ENCODE measurements around the gene NUMA1. TPM values are rescaled to one million over a fixed set of nuclear protein-coding genes. Genes with fewer than 3 reads are reported as not detected.

NUMA1 gene
- total RNA-seq, 2 experiments from 2014 or later = 154 to 167 TPM

DNA sequence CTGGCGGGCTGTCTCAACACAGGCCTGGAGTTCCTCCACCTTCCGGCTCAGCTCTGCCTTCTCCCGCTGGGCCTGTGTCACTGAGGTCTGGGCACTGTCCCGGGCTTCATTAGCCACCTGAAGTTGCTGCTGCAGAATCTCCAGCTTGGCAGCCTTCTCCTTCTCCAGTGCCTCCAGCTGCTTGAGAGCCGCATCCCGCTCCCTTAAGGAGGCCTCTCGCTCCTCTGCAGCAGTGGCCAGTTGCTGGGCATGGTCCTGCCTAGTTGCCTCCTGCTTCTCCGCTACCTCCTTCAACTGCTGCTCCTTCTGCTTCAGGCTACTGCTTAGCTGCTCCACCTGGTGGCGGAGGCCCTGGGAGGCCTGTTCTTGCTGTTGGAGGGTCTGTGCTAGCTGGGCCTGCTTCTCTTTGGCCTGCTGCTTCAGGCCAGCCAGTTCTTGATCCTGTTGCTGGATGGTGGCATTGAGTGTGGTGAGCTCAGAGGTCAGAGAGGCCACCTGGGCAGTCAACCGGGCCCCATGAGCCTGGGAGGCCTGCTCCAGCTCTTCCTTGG, 64.8 kb downstream of the NUMA1 start:
- Mint-ChIP-seq H3K27me3 (no peaks in the 10 kb centered on the region), H3K4me1 (no peaks in the 10 kb centered on the region), H3K36me3 (ENCODE audit: low read depth) (peaks cover 72% of the 10 kb centered on the region), H3K27ac (no peak overlapping the region), H3K4me3 (no peak overlapping the region), H3K9me3 (ENCODE audit: low read depth) (no peaks in the 10 kb centered on the region)
- DNase-seq = peak; percentile 41
- intact Hi-C loops (cut with DNase I, micrococcal nuclease) = loop anchor here in 1 of 2 experiments (5.0 kb wide), 1 partner anchor 43 kb away; no protein-coding TSS in a partner anchor
- ATAC-seq = no peak
- ChIA-PET CTCF (interaction anchor here (0.5 to 2.7 kb wide), 10 partner anchors 9 to 168 kb away, joined by 3 to 7 read pairs (median 5); no protein-coding TSS in a partner anchor), POLR2A (interaction anchor here (0.8 to 1.4 kb wide), 3 partner anchors 10 to 93 kb away, joined by 3 to 4 read pairs (median 3); no protein-coding TSS in a partner anchor)

- Mint-ChIP-seq H3K27ac (no peak overlapping the region), H3K4me3 (no peak overlapping the region), H3K9me3 (ENCODE audit: low read depth) (no peaks in the 10 kb centered on the region), H3K27me3 (no peaks in the 10 kb centered on the region), H3K36me3 (ENCODE audit: low read depth) (peaks cover 68% of the 10 kb centered on the region), H3K4me1 (no peaks in the 10 kb centered on the region)
- POLR2A ChIA-PET = interaction anchor here (1.0 kb wide), 1 partner anchor 94 kb away, joined by 3 read pairs; no protein-coding TSS in a partner anchor
- ATAC-seq (no peak), DNase-seq (no peak)
- intact Hi-C loops (cut with DNase I, micrococcal nuclease) = loop anchor here in 1 of 2 experiments (5.0 kb wide), 1 partner anchor 43 kb away; no protein-coding TSS in a partner anchor
- CTCF ChIA-PET = interaction anchor here (0.6 to 2.6 kb wide), 9 partner anchors 10 to 1190 kb away, joined by 3 to 7 read pairs (median 4); no protein-coding TSS in a partner anchor
Observed at GRCh38 chr11:72014761-72015320, 65.5 kb downstream of the NUMA1 start.

DNA sequence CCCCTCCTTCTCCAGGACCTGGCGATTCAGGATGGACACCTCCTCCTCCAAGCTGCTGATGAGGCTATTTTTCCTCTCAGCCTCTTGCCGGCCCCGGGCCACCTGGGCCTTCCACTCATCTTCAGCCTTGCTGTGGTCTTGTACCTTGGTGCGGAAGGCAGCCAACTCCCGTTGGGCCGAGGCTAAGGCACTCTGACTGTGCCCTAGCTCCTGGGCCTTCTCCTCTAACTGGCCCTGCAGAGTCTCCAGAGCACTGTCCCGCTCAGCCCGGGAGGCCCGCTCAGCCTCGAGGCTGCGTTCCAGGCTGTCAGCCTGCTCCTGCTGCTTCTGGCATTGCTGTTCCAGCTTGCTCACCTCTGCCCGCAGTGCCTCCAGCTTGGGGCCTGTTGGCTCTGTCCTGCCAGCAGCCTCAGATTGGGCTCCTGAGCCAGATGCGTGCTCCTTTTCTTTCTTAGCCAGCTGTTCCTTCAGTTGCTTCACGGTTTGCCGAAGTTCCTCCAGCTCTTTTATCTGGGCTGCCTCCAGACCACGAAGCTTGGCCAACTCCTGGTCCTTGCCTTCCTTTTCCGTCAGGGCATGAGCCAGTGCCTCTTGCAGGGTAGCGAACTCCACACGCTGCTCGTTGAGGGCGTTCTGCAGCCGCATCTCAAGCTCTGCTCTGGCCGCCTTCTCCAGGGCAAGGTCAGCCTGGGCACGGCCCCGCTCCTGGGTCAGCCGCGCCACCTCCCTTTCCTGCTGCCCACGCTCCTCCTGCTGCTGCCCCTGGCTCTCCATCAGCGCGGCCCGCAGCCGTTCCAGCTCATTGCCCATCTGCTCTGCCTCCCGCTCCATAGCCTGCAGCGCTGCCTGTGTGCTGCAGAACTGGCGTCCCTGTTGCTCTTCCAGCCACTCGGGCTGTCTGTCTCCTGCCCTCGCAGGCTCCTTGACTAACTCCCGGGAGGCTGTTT, 66.3 kb downstream of the NUMA1 start:
- ATAC-seq = no peak

DNA sequence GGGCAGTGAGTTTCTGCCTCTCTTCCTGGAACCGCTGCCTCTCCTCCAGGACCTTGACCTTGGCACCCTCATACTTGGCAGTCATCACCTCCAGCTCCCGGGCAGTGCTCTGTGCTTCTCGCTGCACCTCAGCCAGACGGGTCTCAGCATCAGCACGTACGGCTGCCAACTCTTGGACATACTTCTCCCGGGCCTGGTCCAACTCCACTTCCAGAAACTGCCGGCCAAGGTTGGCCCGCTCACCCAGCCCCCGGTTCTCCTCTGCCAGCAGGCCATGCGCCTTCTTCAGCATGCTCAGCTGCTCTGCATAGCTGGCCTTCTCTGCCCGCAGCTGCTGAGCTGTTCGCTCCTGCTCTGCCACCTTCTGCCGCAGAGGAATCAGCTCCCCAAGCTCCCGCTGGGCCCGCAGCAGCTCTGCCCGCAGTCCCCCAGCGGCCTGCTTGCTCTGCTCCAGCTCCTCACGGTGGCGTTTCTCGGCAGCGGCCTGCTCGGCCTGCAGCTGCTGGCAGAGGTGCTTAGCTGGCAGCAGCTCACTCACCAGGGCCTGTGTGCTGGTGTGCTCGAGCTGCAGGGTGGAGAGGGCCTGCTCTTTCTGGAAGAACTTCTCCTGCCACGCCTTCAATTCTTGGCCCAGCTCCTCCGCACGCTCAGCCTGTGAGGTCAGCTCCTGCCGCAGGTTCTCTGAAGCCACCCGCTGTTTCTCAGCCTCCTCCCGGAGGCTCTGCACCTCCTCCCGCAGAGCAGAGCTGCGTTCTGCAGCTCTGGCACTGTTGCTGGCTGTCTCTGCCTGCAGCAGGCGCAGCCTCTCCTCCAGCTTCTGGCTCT, 67.2 kb downstream of the NUMA1 start:
- Mint-ChIP-seq H3K36me3 (ENCODE audit: low read depth) (peaks cover 63% of the 10 kb centered on the region), H3K4me3 (no peak overlapping the region), H3K27ac (no peak overlapping the region), H3K9me3 (ENCODE audit: low read depth) (no peaks in the 10 kb centered on the region), H3K27me3 (no peaks in the 10 kb centered on the region), H3K4me1 (no peaks in the 10 kb centered on the region)
- no peak for DNase-seq
- CTCF ChIA-PET = interaction anchor here (0.8 to 2.6 kb wide), 6 partner anchors 11 to 418 kb away, joined by 3 to 7 read pairs (median 4); no protein-coding TSS in a partner anchor
- POLR2A ChIA-PET = interaction anchor here (0.6 kb wide), 1 partner anchor 1438 kb away, joined by 5 read pairs; no protein-coding TSS in a partner anchor
- intact Hi-C loops (cut with DNase I, micrococcal nuclease) = no loop called here
- no peak for ATAC-seq

More for the DNA sequence above, 66.3 kb downstream of the NUMA1 start:
- ChIA-PET CTCF (interaction anchor here (0.8 to 2.6 kb wide), 7 partner anchors 11 to 417 kb away, joined by 3 to 7 read pairs (median 3); no protein-coding TSS in a partner anchor), POLR2A (no interaction called here)
- no peaks in the 10 kb centered on the region for H3K27me3 Mint-ChIP-seq
- DNase-seq = no peak
- no peak overlapping the region for H3K27ac Mint-ChIP-seq
- no peaks in the 10 kb centered on the region for H3K4me1 Mint-ChIP-seq
- no peaks in the 10 kb centered on the region for H3K9me3 Mint-ChIP-seq (ENCODE audit: low read depth)
- intact Hi-C loops (cut with DNase I, micrococcal nuclease) = no loop called here
- peaks cover 64% of the 10 kb centered on the region for H3K36me3 Mint-ChIP-seq (ENCODE audit: low read depth)
- no peak overlapping the region for H3K4me3 Mint-ChIP-seq

DNA sequence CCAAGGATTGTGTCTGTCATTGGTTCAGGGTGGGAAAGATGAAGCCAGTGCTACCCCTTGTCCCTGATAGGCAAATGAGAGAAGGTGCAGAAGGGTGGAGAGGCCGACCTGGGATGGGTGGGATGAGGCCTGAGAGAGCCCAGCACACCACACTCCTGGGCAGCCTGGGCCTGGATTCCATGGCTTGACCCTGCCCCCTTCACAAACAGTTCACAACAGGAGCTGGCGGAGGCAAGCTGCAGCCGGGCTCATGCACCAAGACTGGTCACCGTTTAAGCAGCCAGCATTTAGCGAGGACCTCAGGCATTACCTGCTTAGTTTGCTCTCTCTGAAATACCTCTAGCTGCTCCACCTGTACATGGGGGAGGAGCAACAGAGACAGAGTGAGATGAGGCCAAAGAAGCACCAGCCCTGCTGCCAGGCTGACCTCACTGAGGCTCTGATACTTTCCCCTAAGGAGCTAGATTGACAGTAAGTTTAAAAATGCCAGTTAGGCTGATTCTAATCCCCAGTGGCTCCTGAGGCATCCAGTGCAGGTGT, 68.2 kb downstream of the NUMA1 start:
- no peaks in the 10 kb centered on the region for H3K4me1 Mint-ChIP-seq
- no peaks in the 10 kb centered on the region for H3K9me3 Mint-ChIP-seq (ENCODE audit: low read depth)
- intact Hi-C loops (cut with DNase I, micrococcal nuclease) = no loop called here
- POLR2A ChIA-PET = no interaction called here
- ATAC-seq (no peak), DNase-seq (no peak)
- no peaks in the 10 kb centered on the region for H3K27me3 Mint-ChIP-seq
- H3K27ac Mint-ChIP-seq = no peak overlapping the region
- no peak overlapping the region for H3K4me3 Mint-ChIP-seq
- CTCF ChIA-PET = interaction anchor here (1.1 to 1.2 kb wide), 2 partner anchors 12 to 14 kb away, joined by 4 read pairs; no protein-coding TSS in a partner anchor
- H3K36me3 Mint-ChIP-seq (ENCODE audit: low read depth) = peaks cover 64% of the 10 kb centered on the region

- Mint-ChIP-seq H3K27me3 (no peaks in the 10 kb centered on the region), H3K4me1 (no peaks in the 10 kb centered on the region), H3K27ac (peak overlapping the region; percentile 19), H3K4me3 (no peak overlapping the region), H3K36me3 (ENCODE audit: low read depth) (peaks cover 64% of the 10 kb centered on the region), H3K9me3 (ENCODE audit: low read depth) (no peaks in the 10 kb centered on the region)
- no peak for ATAC-seq
- POLR2A ChIA-PET = no interaction called here
- DNase-seq = no peak
- intact Hi-C loops (cut with DNase I, micrococcal nuclease) = no loop called here
- CTCF ChIA-PET = no interaction called here
Observed at GRCh38 chr11:72010529-72011233, 69.7 kb downstream of the NUMA1 start.

- intact Hi-C loops (cut with DNase I, micrococcal nuclease) = no loop called here
- ATAC-seq (no peak), DNase-seq (no peak)
- POLR2A ChIA-PET = no interaction called here
- peaks cover 51% of the 10 kb centered on the region for H3K36me3 Mint-ChIP-seq (ENCODE audit: low read depth)
- H3K9me3 Mint-ChIP-seq (ENCODE audit: low read depth) = no peaks in the 10 kb centered on the region
- CTCF ChIA-PET = interaction anchor here (0.8 kb wide), 1 partner anchor 405 kb away, joined by 4 read pairs; no protein-coding TSS in a partner anchor
- H3K4me1 Mint-ChIP-seq = no peaks in the 10 kb centered on the region
- H3K4me3 Mint-ChIP-seq = no peak overlapping the region
- H3K27ac Mint-ChIP-seq = no peak overlapping the region
- no peaks in the 10 kb centered on the region for H3K27me3 Mint-ChIP-seq
Observed at GRCh38 chr11:72009156-72009555, 71.2 kb downstream of the NUMA1 start.

GRCh38 chr11:72008728-72009127, 71.6 kb downstream of the NUMA1 start:
- ChIA-PET POLR2A (no interaction called here), CTCF (interaction anchor here (1.1 kb wide), 1 partner anchor 16 kb away, joined by 3 read pairs; no protein-coding TSS in a partner anchor)
- Mint-ChIP-seq H3K4me1 (no peaks in the 10 kb centered on the region), H3K36me3 (ENCODE audit: low read depth) (peaks cover 51% of the 10 kb centered on the region), H3K9me3 (ENCODE audit: low read depth) (no peaks in the 10 kb centered on the region), H3K27me3 (no peaks in the 10 kb centered on the region), H3K27ac (no peak overlapping the region), H3K4me3 (no peak overlapping the region)
- DNase-seq (no peak), ATAC-seq (no peak)
- intact Hi-C loops (cut with DNase I, micrococcal nuclease) = no loop called here

- no peak overlapping the region for H3K4me3 Mint-ChIP-seq
- no peak for DNase-seq
- no peak for ATAC-seq
- intact Hi-C loops (cut with DNase I, micrococcal nuclease) = no loop called here
- H3K27ac Mint-ChIP-seq = peak overlapping the region; percentile 7
- no peaks in the 10 kb centered on the region for H3K4me1 Mint-ChIP-seq
- H3K36me3 Mint-ChIP-seq (ENCODE audit: low read depth) = peaks cover 55% of the 10 kb centered on the region
- ChIA-PET POLR2A (no interaction called here), CTCF (interaction anchor here (1.1 kb wide), 3 partner anchors 17 to 137 kb away, joined by 3 to 4 read pairs (median 3); no protein-coding TSS in a partner anchor)
- H3K9me3 Mint-ChIP-seq (ENCODE audit: low read depth) = no peaks in the 10 kb centered on the region
- H3K27me3 Mint-ChIP-seq = no peaks in the 10 kb centered on the region
Observed at GRCh38 chr11:72007587-72007986, 72.8 kb downstream of the NUMA1 start.

GRCh38 chr11:72007089-72007476, 73.3 kb downstream of the NUMA1 start:
- no peak for ATAC-seq

More at GRCh38 chr11:72007089-72007476, 73.3 kb downstream of the NUMA1 start:
- no peak for DNase-seq
- Mint-ChIP-seq H3K36me3 (ENCODE audit: low read depth) (peaks cover 56% of the 10 kb centered on the region), H3K27me3 (no peaks in the 10 kb centered on the region), H3K4me1 (no peaks in the 10 kb centered on the region), H3K9me3 (ENCODE audit: low read depth) (no peaks in the 10 kb centered on the region), H3K27ac (no peak overlapping the region), H3K4me3 (no peak overlapping the region)
- ChIA-PET CTCF (interaction anchor here (1.1 kb wide), 1 partner anchor 137 kb away, joined by 3 read pairs; no protein-coding TSS in a partner anchor), POLR2A (no interaction called here)
- intact Hi-C loops (cut with DNase I, micrococcal nuclease) = no loop called here
